ENCODE measurements around the gene RFT1. TPM values are rescaled to one million over a fixed set of nuclear protein-coding genes. Genes with fewer than 3 reads are reported as not detected.

RFT1 gene
- total RNA-seq, 5 donors from 2014 or later (not counting 1 experiment from before 2014, with no cell fraction given), result 14.4 to 27.8 (median 26.6) TPM

DNA sequence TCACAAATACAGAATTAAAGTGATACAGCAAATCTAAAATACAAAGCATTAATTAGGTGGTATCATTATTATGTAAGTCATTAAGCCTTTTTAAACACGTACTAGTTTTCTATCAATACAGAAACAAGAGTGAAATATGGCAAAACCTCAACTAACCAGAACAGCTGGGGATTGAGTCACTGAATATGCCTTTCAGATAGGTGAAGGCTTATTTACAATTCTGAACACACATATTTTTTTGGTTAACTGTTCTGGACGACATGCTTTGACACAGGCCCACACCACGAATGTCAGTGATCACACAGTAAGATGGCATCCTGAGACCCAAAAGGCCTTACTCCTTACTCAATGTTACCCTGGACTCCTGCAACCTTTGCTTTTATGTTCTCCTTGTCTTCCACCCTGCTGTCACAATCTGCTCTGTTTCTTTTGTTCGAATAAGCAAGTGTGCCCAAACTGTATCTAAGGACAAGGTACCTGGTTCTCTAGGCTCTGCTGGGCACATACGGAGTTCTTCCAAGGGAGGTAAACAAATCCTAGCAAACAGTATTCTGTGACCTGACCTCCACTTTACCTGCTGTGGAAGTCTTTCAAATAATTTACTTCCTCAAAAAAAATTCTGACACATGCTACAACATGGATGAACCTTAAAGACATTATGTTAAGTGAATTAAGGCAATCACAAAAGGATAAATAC, 91.4 kb downstream of the RFT1 start:
- no peak overlapping the region for H3K4me3 ChIP-seq (ENCODE audit: control insufficient read depth in 1 of 2, extremely low read depth in 1 of 2, low read length in 1 of 2)
- Mint-ChIP-seq H3K27me3 (no peaks in the 10 kb centered on the region), H3K9me3 (no peaks in the 10 kb centered on the region), H3K4me1 (peaks cover 69 to 81% (median 76%) of the 10 kb centered on the region in 3 donors), H3K27ac (peak overlapping the region; percentile 74), H3K36me3 (peaks cover 5% of the 10 kb centered on the region), H3K4me3 (no peak overlapping the region)
- ATAC-seq (replicated peaks in 1 of 4) (no peak), DNase-seq (no peak)
- WGBS (ENCODE audit: insufficient coverage), result 86% methylated on average over 3 of the region's 5 CpGs
- H3K27ac ChIP-seq (ENCODE audit: low read length), result no peak overlapping the region
- H3K36me3 ChIP-seq (ENCODE audit: control insufficient read depth in 2 of 2, extremely low read depth in 1 of 2, insufficient read depth in 1 of 2, low read length in 1 of 2), result no peaks in the 10 kb centered on the region
- peaks cover 4 to 25% of the 10 kb centered on the region in 2 experiments for H3K4me1 ChIP-seq (ENCODE audit: control insufficient read depth in 1 of 2, extremely low read depth in 1 of 2, insufficient read depth in 2 of 2, low read length in 2 of 2)
- H3K9me3 ChIP-seq, result no peaks in the 10 kb centered on the region
- POLR2A ChIA-PET, result no interaction called here
- CTCF ChIA-PET, result no interaction called here
- H3K27me3 ChIP-seq (replicated peaks in 1 of 2; ENCODE audit: control insufficient read depth in 2 of 2, extremely low read depth in 1 of 2, insufficient read depth in 2 of 2, low read length in 1 of 2), result no peaks in the 10 kb centered on the region

Other genes with a start within 250 kb of the RFT1 start
- 10 to 100 TPM; 37.3 to 61.8 (median 52.9) TPM for gene STIMATE, start 232.9 kb downstream of the RFT1 start, total RNA-seq
- gene SFMBT1, start 84.4 kb downstream of the RFT1 start, total RNA-seq, result 10 to 100 TPM; 30.3 to 42.7 (median 37.7) TPM
- gene PRKCD, start 30.8 kb upstream of the RFT1 start, total RNA-seq, result 10 to 100 TPM; 15.3 to 23.3 (median 19.2) TPM
- 100 to 1,000 TPM in 4 of 5 donors, 10 to 100 TPM in 1; 98.2 to 139 (median 118) TPM for gene TKT, start 125.6 kb upstream of the RFT1 start, total RNA-seq
- 10 to 100 TPM; 32.2 to 44.2 (median 39.7) TPM for gene DCP1A, start 217.1 kb upstream of the RFT1 start, total RNA-seq

Measured in T-cell (primary cell).